Iris pigment epithelial cell (primary cell): ENCODE data around the gene RASA4B.
"Not testable (repeated sequence)": the region's sequence is repeated elsewhere in the genome, so short reads cannot be mapped to it uniquely, and the experiment has no call there.

Experiments used
- DNase-seq: peaks from one replicate; pipeline ENCODE4 v3.0.0-alpha.2; 2011; ENCODE audit warnings: low read depth

RASA4B gene

DNA sequence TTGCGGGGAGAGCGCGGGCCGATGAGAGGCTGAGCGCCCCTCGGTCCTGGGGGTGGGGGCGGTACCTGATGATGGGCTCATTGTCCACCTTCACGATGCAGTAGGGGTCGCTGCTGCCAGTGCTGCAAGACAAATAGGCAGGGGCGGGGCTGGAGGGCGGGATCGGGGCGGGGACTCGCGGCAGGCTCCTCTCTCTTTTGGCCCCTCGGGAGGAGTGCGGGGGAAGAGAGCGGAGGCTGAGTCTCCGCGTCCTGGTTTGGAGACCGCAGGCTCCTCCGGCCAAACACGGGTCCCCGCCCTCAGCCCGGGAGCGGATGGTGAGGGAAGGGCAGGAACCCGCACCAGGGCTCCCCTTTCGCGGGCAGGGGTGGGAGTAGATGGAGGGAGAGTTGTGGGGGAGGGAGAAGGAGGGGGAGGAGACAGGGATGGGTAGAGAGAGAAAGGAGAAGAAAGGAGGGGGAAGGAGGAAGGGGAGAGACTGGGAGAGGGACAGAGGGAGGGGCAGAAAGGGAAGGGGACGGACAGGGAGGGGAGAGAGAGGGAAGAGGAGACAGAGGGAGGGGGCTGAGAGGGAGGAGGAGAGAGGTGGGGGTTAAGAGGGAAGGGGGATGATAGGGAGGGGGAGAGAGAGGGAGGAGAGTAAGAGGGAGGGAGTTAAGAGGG is 5.6 kb downstream of the RASA4B start:
- DNase-seq, result not testable (repeated sequence)

DNA sequence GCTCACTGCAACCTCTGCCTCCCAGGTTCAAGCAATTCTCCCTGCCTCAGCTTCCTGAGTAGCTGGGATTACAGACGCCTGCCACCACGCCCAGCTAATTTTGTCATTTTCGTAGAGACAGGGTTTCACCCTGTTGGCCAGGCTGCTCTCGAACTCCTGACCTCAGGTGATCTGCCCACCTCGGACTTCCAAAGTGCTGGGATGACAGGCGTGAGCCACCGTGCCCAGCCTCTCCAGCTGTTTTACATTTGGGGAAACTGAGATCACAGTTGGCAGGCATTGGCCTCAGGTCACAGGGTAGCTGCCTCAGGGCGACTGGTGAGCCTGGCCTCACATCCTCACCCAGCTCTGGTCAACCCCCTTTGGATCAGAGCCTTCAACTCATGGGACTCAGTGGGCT is 7.0 kb downstream of the RASA4B start:
- DNase-seq, result not testable (repeated sequence)

DNA sequence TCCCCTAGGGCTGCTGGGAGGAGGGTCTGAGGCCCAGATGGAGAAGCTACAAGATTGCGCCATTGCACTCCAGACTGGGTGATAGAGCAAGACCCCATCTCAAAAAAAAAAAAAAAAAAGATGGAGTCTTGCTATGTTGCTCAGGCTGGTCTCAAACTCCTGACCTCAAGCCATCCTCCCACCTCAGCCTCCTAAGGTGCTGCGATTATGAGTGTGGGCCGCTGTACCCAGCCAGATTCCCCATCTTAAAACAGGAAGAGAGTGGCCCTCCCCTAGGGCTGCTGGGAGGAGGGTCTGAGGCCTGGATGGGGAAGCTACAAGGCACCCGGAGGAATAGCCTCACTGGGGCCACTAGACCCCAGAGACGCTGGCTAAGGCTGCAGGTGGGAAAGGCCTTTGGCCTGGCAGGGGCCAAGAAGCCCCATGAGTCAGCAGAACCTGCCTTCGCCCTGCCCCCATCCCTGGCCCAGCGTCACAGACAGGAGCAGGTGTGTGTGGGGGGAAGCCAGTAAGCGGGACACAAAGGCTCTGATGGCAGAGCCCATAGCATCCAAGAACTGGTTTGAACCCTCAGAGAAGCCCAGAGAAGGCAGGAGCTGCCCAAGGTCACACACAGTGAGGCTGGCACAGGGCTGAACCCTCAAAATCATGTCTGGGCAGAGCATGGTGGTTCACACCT is 10.0 kb downstream of the RASA4B start:
- not testable (repeated sequence) for DNase-seq

GRCh38 chr7:102505298-102506185 is 12.0 kb downstream of the RASA4B start:
- DNase-seq, result not testable (repeated sequence)

DNA sequence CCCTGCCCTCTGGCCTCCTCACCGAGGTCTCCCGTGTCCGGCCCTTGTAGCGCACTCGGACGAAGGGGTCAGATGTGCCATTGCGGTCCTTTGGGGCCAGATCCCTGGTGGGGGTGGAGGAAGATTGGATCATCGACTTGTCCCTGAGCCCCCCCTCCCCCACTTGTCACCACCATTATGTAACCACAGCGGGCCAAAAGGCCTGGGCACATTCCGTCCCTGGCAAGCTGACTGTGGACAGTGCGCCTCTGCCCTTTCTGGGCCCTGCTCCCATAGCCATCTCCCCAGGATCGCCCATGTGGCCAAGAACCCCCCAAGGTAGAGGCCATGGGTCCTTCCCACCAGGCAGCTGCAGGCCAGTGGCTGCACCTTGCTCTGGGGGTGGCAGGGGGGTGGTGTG is 14.4 kb downstream of the RASA4B start:
- not testable (repeated sequence) for DNase-seq

DNA sequence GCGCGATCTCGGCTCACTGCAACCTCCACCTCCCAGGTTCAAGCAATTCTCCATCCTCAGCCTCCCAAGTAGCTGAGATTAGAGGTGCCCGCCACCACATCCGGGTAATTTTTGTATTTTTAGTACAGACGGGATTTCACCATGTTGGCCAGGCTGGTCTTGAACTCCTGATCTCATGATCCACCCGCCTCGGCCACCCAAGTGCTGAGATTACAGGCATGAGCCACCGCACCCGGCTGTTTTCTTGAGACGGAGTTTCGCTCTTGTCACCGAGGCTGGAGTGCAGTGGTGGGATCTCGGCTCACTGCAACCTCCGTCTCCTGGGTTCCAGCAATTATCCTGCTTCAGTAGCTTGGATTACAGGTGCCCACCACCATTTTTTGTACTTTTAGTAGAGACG is 19.3 kb downstream of the RASA4B start:
- DNase-seq, result not testable (repeated sequence)

DNA sequence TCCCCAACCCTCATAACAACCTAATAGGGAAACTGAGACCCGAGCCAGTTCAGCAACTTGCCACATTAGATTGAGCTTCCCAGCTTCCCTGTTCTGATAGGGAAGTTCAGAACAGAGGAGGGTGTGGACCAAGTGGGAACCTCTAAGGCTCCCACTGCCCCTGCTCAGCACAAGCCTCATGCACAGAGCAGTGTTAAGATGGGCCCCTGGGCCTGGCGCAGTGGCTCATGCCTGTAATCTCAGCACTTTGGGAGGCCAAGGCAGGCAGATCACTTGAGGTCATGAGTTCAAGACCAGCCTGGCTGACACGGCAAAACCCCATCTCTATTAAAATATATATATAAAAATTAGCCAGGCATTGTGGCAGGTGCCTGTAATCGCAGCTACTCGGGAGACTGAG is 20.3 kb downstream of the RASA4B start:
- DNase-seq, result not testable (repeated sequence)

DNA sequence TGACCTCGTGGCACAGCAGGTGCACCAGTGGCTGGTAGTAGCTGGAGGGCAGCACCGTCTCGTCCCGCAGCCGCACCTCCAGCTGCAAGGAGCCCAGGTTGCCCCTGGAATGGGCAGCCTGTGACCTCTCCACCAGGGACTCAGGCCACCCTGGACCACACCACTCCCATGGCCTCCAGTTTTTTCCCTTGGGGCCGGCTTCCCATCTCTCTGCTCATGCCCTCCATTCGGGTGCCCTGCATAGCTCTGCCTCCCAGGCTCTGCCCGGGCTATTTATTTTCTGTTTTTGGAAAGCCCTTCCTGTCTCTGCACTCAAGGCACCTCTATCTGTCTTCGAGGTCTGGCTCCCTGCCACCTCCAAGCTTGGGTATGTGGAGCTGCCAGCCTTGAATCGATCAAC is 20.7 kb downstream of the RASA4B start:
- not testable (repeated sequence) for DNase-seq

- not testable (repeated sequence) for DNase-seq
Measured at GRCh38 chr7:102494473-102495149, 23.0 kb downstream of the RASA4B start.

- DNase-seq, result not testable (repeated sequence)
Measured at GRCh38 chr7:102494026-102494425, 23.6 kb downstream of the RASA4B start.

- not testable (repeated sequence) for DNase-seq
Measured at GRCh38 chr7:102493220-102493935, 24.2 kb downstream of the RASA4B start.

- not testable (repeated sequence) for DNase-seq
Measured at GRCh38 chr7:102490529-102491075, 27.0 kb downstream of the RASA4B start.

- not testable (repeated sequence) for DNase-seq
Measured at GRCh38 chr7:102484317-102484716, 33.3 kb downstream of the RASA4B start.

DNA sequence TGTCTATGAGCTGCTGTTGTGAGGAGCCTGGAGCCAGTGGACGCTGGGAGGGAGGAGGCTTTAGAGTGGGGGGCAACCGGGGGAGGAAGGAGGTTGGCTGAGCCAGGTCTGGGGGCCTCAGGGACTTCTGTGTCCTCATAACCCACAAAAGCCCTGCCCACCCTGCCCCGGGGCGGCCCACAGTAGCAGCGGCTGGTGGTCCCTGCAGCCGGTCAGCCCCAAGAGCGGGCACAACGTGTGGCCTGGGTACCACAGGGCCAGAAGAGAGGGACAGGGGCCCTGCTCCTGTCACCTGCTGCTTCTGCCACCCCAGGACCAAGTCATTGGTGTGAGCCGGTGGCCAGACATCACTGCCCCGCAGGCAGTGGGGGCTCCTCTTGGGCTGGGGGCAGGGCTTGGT is 35.6 kb downstream of the RASA4B start:
- not testable (repeated sequence) for DNase-seq

DNA sequence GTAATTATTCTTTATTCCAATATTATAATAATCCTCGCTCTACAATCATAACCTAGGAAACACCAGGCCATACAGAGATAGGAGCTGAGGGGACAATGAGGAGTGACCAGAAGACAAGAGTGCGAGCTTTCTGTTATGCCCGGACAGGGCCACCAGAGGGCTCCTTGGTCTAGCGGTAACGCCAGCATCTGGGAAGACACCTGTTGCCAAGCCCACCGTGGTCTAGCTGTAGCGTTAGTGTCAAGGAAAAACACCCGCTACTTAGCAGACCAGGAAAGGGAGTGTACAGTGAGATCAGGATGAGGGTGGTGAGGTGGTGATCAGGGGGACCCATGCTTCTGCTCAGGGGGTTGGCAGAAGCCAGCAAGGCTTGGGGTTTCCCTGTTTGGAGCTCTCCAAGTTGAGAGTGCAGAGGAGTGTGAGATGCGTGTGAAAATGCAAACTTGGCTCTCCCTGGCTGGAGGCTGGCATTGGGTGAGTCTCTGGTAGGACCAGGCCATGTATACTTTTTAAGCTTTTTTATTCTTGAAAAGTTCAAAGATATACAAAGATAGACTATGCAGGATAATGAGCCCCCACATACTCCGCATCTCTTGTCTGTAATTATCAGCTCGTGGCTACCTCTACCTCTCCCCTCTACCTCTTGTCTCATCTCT is 37.5 kb downstream of the RASA4B start:
- DNase-seq, result not testable (repeated sequence)

DNA sequence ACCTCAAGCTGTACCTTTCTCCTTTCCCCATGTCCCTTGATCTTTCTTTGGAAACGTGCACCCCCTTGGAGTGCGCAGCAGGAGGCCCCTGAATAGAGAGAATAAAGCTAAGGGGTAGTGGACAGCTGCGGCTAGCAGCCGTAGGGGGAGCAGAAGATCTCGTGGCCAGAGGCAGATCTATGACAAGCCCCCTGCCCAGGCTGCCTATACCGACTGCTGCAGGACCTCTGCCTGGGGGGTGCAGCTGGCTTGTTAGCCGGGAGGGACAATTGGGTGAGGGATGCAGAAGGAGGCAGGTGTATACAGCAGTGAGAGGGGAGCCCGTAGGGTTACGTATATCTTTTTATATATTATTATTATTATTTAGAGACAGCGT is 38.4 kb downstream of the RASA4B start:
- DNase-seq, result not testable (repeated sequence)

GRCh38 chr7:102478314-102479208 is 39.0 kb downstream of the RASA4B start, which contains the start of gene POLR2J:
Gene POLR2J (minus strand): TSS chr7:102478922. CDS start chr7:102478860, 62 bp downstream.
- peak; percentile 61 for DNase-seq

DNA sequence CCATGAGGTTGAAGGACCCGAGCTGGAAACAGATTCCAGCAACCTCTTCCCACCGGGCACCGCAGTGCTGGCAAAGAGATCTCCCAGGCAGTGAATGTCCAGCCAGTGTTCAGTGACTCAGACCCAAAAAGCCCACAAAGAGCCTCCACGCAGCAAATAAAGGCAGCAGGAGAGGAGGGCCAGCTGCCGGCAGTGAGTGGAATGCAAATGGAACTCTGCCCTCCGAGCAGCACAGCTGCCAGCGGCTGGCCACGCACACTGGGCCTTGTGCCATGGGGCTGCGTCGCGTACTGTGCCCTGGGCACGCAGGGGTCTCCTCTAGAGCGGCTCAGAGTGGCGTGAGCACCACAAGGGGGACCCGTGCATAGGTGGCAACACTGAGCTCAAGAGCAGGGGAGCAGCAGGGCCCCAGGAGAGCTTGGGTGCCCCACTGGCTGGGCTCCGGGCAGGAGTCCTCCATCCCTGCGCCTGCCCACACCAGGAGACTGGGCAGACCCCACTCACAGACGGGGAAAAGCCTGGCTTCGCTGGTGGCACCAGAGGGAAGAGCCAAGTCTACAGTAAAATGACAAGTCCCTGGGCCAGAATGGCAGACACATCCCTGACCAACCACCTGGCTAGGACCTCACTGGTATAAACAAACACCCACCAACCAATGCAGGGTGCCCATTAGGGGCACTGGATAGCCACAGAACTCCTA is 42.7 kb downstream of the RASA4B start:
- DNase-seq, result not testable (repeated sequence)

- DNase-seq, result not testable (repeated sequence)
Measured at GRCh38 chr7:102474116-102474515, 43.5 kb downstream of the RASA4B start.
